ENCODE data around the gene PDE11A. TPM values are rescaled to one million over a fixed set of nuclear protein-coding genes. Genes with fewer than 3 reads are reported as not detected.

PDE11A gene
- total RNA-seq, 1 experiment from 2014 or later: 0.61 TPM

- BruUV-seq (replicated peaks): no TSS peak
- Histone ChIP-seq H3K9me3 (ENCODE audit: control insufficient read depth in 1 of 2, insufficient read depth in 1 of 2, low read depth in 1 of 2, low read length in 2 of 2) (no peaks in the 10 kb centered on the region), H3K4me2 (ENCODE audit: low read length) (no peak overlapping the region), H2AFZ (ENCODE audit: low read depth, low read length, poor library complexity, severe bottlenecking) (no peak overlapping the region), H3K27ac (ENCODE audit: low read depth, low read length) (no peak overlapping the region), H4K20me1 (ENCODE audit: insufficient read depth) (no peaks in the 10 kb centered on the region), H3K9ac (ENCODE audit: low read length) (no peak overlapping the region), H3K79me2 (ENCODE audit: insufficient read depth, low read length) (no peaks in the 10 kb centered on the region), H3K27me3 (ENCODE audit: insufficient read depth, low read length) (no peaks in the 10 kb centered on the region), H3K4me1 (ENCODE audit: control insufficient read depth in 1 of 2, insufficient read depth in 2 of 2, low read length in 2 of 2) (no peaks in the 10 kb centered on the region), H3K4me3 (replicated peaks in 1 of 2; ENCODE audit: low read depth in 1 of 2, low read length in 2 of 2) (no peak overlapping the region), H3K36me3 (ENCODE audit: control insufficient read depth in 1 of 2, insufficient read depth in 2 of 2, low read length in 2 of 2) (no peaks in the 10 kb centered on the region), H3K9me2 (ENCODE audit: insufficient read depth) (no peaks in the 10 kb centered on the region)
- ChIA-PET POLR2A (no interaction called here), CTCF (interaction anchor here (0.5 kb wide), 1 partner anchor 239 kb away, joined by 3 read pairs; no protein-coding TSS in a partner anchor), RAD21 (ENCODE audit: low non-redundant PET in 1 of 2, low total read pairs in 2 of 2, uncharacterized antibody in 2 of 2, unreplicated experiment in 2 of 2) (no interaction called here)
- no peak for ATAC-seq
- DNase-seq (ENCODE audit: low read depth, low spot score): no peak
- no peak for TF ChIP-seq POLR2A (IDR thresholded peaks at IDR 0.05; ENCODE audit: borderline replicate concordance, extremely low read depth, insufficient read depth, insufficient read length)
- no peak for TF ChIP-seq MAX (IDR thresholded peaks at IDR 0.05)
- TF ChIP-seq, protein P1, sequence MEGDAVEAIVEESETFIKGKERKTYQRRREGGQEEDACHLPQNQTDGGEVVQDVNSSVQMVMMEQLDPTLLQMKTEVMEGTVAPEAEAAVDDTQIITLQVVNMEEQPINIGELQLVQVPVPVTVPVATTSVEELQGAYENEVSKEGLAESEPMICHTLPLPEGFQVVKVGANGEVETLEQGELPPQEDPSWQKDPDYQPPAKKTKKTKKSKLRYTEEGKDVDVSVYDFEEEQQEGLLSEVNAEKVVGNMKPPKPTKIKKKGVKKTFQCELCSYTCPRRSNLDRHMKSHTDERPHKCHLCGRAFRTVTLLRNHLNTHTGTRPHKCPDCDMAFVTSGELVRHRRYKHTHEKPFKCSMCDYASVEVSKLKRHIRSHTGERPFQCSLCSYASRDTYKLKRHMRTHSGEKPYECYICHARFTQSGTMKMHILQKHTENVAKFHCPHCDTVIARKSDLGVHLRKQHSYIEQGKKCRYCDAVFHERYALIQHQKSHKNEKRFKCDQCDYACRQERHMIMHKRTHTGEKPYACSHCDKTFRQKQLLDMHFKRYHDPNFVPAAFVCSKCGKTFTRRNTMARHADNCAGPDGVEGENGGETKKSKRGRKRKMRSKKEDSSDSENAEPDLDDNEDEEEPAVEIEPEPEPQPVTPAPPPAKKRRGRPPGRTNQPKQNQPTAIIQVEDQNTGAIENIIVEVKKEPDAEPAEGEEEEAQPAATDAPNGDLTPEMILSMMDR (IDR thresholded peaks at IDR 0.05 in 2 of 3, conservative IDR thresholded peaks at IDR 0.05 in 1 of 3; ENCODE audit: borderline replicate concordance in 1 of 3, insufficient read depth in 1 of 3, low read depth in 2 of 3, low read length in 2 of 3): no peak
- no peak for TF ChIP-seq FOSL1 (IDR thresholded peaks at IDR 0.05; ENCODE audit: low read depth)
- no peak for TF ChIP-seq JUND (IDR thresholded peaks at IDR 0.05)
- TF ChIP-seq CBX3 (IDR thresholded peaks at IDR 0.05; ENCODE audit: low read depth): no peak
- TF ChIP-seq ZFX (IDR thresholded peaks at IDR 0.05): no peak
- TF ChIP-seq ZNF274 (IDR thresholded peaks at IDR 0.05; ENCODE audit: low read depth, low read length): no peak
- TF ChIP-seq SIN3A (IDR thresholded peaks at IDR 0.05; ENCODE audit: low read depth): no peak
- no peak for TF ChIP-seq SRF (IDR thresholded peaks at IDR 0.05; ENCODE audit: low read depth)
- no peak for TF ChIP-seq EZH2phosphoT487 (IDR thresholded peaks at IDR 0.05; ENCODE audit: borderline replicate concordance)
- TF ChIP-seq POLR2AphosphoS5 (IDR thresholded peaks at IDR 0.05; ENCODE audit: low read depth, low read length): no peak
- TF ChIP-seq CEBPB (IDR thresholded peaks at IDR 0.05; ENCODE audit: low read depth): no peak
- no peak for TF ChIP-seq RAD21 (IDR thresholded peaks at IDR 0.05; ENCODE audit: low read depth)
- TF ChIP-seq YY1 (IDR thresholded peaks at IDR 0.05; ENCODE audit: extremely low read depth, insufficient replicate concordance, low read depth, low read length): no peak
- TF ChIP-seq TCF7L2 (IDR thresholded peaks at IDR 0.05; ENCODE audit: borderline replicate concordance, extremely low read depth, insufficient read depth, insufficient read length): no peak
- TF ChIP-seq ATF3 (IDR thresholded peaks at IDR 0.05): no peak
- no peak for TF ChIP-seq ELF1 (IDR thresholded peaks at IDR 0.05; ENCODE audit: borderline replicate concordance, low read depth)
- intact Hi-C loops (cut with micrococcal nuclease): no loop called here
Measured at GRCh38 chr2:177748360-177748759, 324.2 kb downstream of the PDE11A start.
